HG03354 (cell line): ENCODE measurements around the gene ACVR1C.
A peak's percentile ranks its signal among the peaks of the same experiment; 100 is the strongest.
"Not testable (repeated sequence)": the region's sequence is repeated elsewhere in the genome, so short reads cannot be mapped to it uniquely, and the experiment has no call there.

Source experiments
- ATAC-seq: cut with Tn5 transposase; IDR thresholded peaks from one replicate; pipeline ENCODE4 v1.9.1; 2021; ENCODE audit warnings: mild to moderate bottlenecking; ENCODE audit not compliant: unreplicated experiment, poor library complexity, severe bottlenecking

The ACVR1C gene

GRCh38 chr2:157592374-157592773 is 36.3 kb downstream of the ACVR1C start:
- no peak for ATAC-seq

GRCh38 chr2:157587576-157587975 is 41.1 kb downstream of the ACVR1C start:
- no peak for ATAC-seq

- ATAC-seq = no peak
Observed at GRCh38 chr2:157574165-157574564, 54.5 kb downstream of the ACVR1C start.

GRCh38 chr2:157572725-157573124 is 55.9 kb downstream of the ACVR1C start:
- peak; percentile 91 for ATAC-seq

GRCh38 chr2:157566623-157567022 is 62.0 kb downstream of the ACVR1C start:
- ATAC-seq = not testable (repeated sequence)

- ATAC-seq = not testable (repeated sequence)
Observed at GRCh38 chr2:157566113-157566512, 62.6 kb downstream of the ACVR1C start.

- no peak for ATAC-seq
Observed at GRCh38 chr2:157565550-157565949, 63.1 kb downstream of the ACVR1C start.

GRCh38 chr2:157559890-157560289 is 68.8 kb downstream of the ACVR1C start:
- no peak for ATAC-seq

- no peak for ATAC-seq
Observed at GRCh38 chr2:157559461-157559860, 69.2 kb downstream of the ACVR1C start.

GRCh38 chr2:157559061-157559460 is 69.6 kb downstream of the ACVR1C start:
- no peak for ATAC-seq

- no peak for ATAC-seq
Observed at GRCh38 chr2:157557770-157558169, 70.9 kb downstream of the ACVR1C start.

GRCh38 chr2:157540102-157540501 is 88.6 kb downstream of the ACVR1C start:
- no peak for ATAC-seq

GRCh38 chr2:157538064-157538463 is 90.6 kb downstream of the ACVR1C start:
- ATAC-seq = no peak

GRCh38 chr2:157536815-157537214 is 91.8 kb downstream of the ACVR1C start:
- ATAC-seq = no peak

GRCh38 chr2:157528963-157529751 is 99.5 kb downstream of the ACVR1C start:
- no peak for ATAC-seq

GRCh38 chr2:157526070-157526469 is 102.6 kb downstream of the ACVR1C start:
- no peak for ATAC-seq

GRCh38 chr2:157523270-157524247 is 105.1 kb downstream of the ACVR1C start:
- ATAC-seq = no peak

GRCh38 chr2:157514966-157515365 is 113.7 kb downstream of the ACVR1C start:
- ATAC-seq = not testable (repeated sequence)

GRCh38 chr2:157509744-157510143 is 118.9 kb downstream of the ACVR1C start:
- no peak for ATAC-seq

GRCh38 chr2:157508676-157509075 is 120.0 kb downstream of the ACVR1C start:
- no peak for ATAC-seq

- ATAC-seq = no peak
Observed at GRCh38 chr2:157506586-157506985, 122.1 kb downstream of the ACVR1C start.
